ENCODE measurements around the gene BCOR. TPM values are rescaled to one million over a fixed set of nuclear protein-coding genes. Genes with fewer than 3 reads are reported as not detected.

The BCOR gene
- total RNA-seq (2011; cell fraction: chromatin; rRNA removed; ENCODE audit: low replicate concordance) = 128 and 140 TPM in 2 replicates
- 71.6 and 74.4 TPM in 2 replicates for total RNA-seq (2011; cell fraction: nucleolus; rRNA removed)
- 97.0 and 135 TPM in 2 replicates for total RNA-seq (2011; cell fraction: nucleoplasm; rRNA removed)
- total RNA-seq (2014; rRNA removed) = 73.7 and 76.0 TPM in 2 replicates
- 37.6 and 37.9 TPM in 2 replicates for total RNA-seq (2014; rRNA removed; fragmentation: Illumina TruSeq; extraction: Trizol)
- 33.0 and 36.6 TPM in 2 replicates for total RNA-seq (2015; rRNA removed; fragmentation: Illumina TruSeq; extraction: Trizol)
- 98.3 and 113 TPM in 2 replicates for total RNA-seq (2021)
- 27.5 and 28.1 TPM in 2 replicates for polyA plus RNA-seq (2011; rRNA removed)
- polyA plus RNA-seq (2011; cell fraction: cytosol; rRNA removed) = 30.1 and 38.0 TPM in 2 replicates
- 64.0 and 93.7 TPM in 2 replicates for polyA plus RNA-seq (2011; cell fraction: nucleus; rRNA removed)
- polyA plus RNA-seq (2012) = 72.8 and 76.1 TPM in 2 replicates
- 88.1 and 98.5 TPM in 2 replicates for polyA plus RNA-seq (2014; fragmentation: Illumina TruSeq; extraction: Trizol)
- polyA plus RNA-seq (2014; fragmentation: Nextera tagmentation; extraction: Ambion mirVana) = 10 to 100 TPM; 32.0 to 37.4 TPM
- polyA plus RNA-seq (2014; rRNA removed) = 44.4 and 64.6 TPM in 2 replicates
- 40.5 and 49.5 TPM in 2 replicates for polyA minus RNA-seq (2011; rRNA and poly(A)+ RNA removed)
- polyA minus RNA-seq (2011; cell fraction: cytosol; rRNA and poly(A)+ RNA removed) = 105 and 120 TPM in 2 replicates
- polyA minus RNA-seq (2011; cell fraction: nucleus; rRNA and poly(A)+ RNA removed) = 36.9 and 50.0 TPM in 2 replicates
- percentile 90 among the genes with signal in this experiment for Bru-seq, nascent RNA
- BruChase-seq, experiment 1, labeled RNA remaining after a 2-hour chase = percentile 80 among the genes with signal in this experiment
- BruChase-seq, experiment 2, labeled RNA remaining after a 6-hour chase = percentile 83 among the genes with signal in this experiment
- long read RNA-seq, experiment 1, partial matches to known transcripts = 365 of 460 reads
- long read RNA-seq, experiment 1, other reads (novel, unspliced or antisense) = 95 of 460 reads
- long read RNA-seq, experiment 2, full-length matches to known transcripts = 6 of 33 reads
- long read RNA-seq, experiment 2, partial matches to known transcripts = 6 of 33 reads
- long read RNA-seq, experiment 2, other reads (novel, unspliced or antisense) = 21 of 33 reads
- long read RNA-seq, experiment 3, partial matches to known transcripts = 11 of 16 reads
- long read RNA-seq, experiment 3, other reads (novel, unspliced or antisense) = 5 of 16 reads

GRCh38 chrX:40097504-40098263 lies at the start of gene BCOR:
BCOR (minus strand) TSS chrX:40097958; CDS start chrX:40077929, 20,029 bp downstream.
- 0% methylated on average over 8 of the region's 98 CpGs for WGBS (ENCODE audit: insufficient coverage, low coverage, missing lambda C conversion rate)
- ATAC-seq (peak; percentile 27), FAIRE-seq (no peak), DNase-seq (ENCODE audit: extremely low read depth in 1 of 4, low spot score in 3 of 4) (peak; percentile 58 to 89 (median 72))
- H3K27ac ChIP-seq (ENCODE audit: extremely low read depth, low read depth, low read length) = peak within 1 kb of the TSS; percentile 92
- in situ Hi-C loops (cut with MboI) (no loop called here), intact Hi-C loops (cut with micrococcal nuclease) (loop anchor here (2.0 to 10.0 kb wide), 2 partner anchors 71 to 83 kb away; no protein-coding TSS in a partner anchor)
- H3K79me2 ChIP-seq (ENCODE audit: control insufficient read depth, insufficient read depth, low read length) = peaks cover 95% of the 10 kb centered on the region
- ChIA-PET CTCF (ENCODE audit: low intra/inter-chr PET ratio) (no interaction called here), POLR2A (interaction anchor here (0.5 to 3.4 kb wide), 22 partner anchors 8 to 609 kb away, joined by 3 to 16 read pairs (median 3); no protein-coding TSS in a partner anchor)
- H2AFZ ChIP-seq (ENCODE audit: low read depth, low read length) = no peak within 1 kb of the TSS
- peak within 1 kb of the TSS; percentile 80 for H3K4me2 ChIP-seq (ENCODE audit: insufficient read depth, low read length)
- no TSS peak for BruUV-seq (replicated peaks)
- H3K9ac ChIP-seq (ENCODE audit: insufficient read depth in 1 of 2, low read depth in 2 of 2, low read length in 2 of 2) = peak within 1 kb of the TSS; percentile 91 to 97
- peaks cover 14% of the 10 kb centered on the region for H3K36me3 ChIP-seq (ENCODE audit: control insufficient read depth, insufficient read depth, low read length)
- peaks cover 39 to 71% of the 10 kb centered on the region in 2 experiments for H3K4me1 ChIP-seq (replicated peaks in 1 of 2; ENCODE audit: control insufficient read depth in 2 of 2, insufficient read depth in 2 of 2, low read length in 2 of 2)
- no peaks in the 10 kb centered on the region for H3K9me1 ChIP-seq (ENCODE audit: control insufficient read depth, insufficient read depth, low read length)
- peaks cover 34% of the 10 kb centered on the region for H4K20me1 ChIP-seq (replicated peaks; ENCODE audit: control insufficient read depth, insufficient read depth, low read length)
- H3K4me3 ChIP-seq = peak within 1 kb of the TSS; percentile 70
- H3K27me3 ChIP-seq (ENCODE audit: control insufficient read depth in 2 of 2, insufficient read depth in 2 of 2, low read length in 2 of 2) = no peaks in the 10 kb centered on the region
- no peaks in the 10 kb centered on the region for H3K9me3 ChIP-seq (replicated peaks; ENCODE audit: control insufficient read depth, insufficient read depth, low read depth, low read length)
- TF ChIP-seq ZBTB9 (CRISPR knock-in tag; IDR thresholded peaks at IDR 0.05) (no peak), LCOR (CRISPR knock-in tag; IDR thresholded peaks at IDR 0.05) (no peak), RHOXF2B (CRISPR knock-in tag; conservative IDR thresholded peaks at IDR 0.05) (no peak), PHTF2 (CRISPR knock-in tag; IDR thresholded peaks at IDR 0.05) (no peak), HMGN3 (IDR thresholded peaks at IDR 0.05; ENCODE audit: borderline replicate concordance, extremely low read depth, insufficient read length, low read depth, low read length) (peak; percentile 48), KDM5B (IDR thresholded peaks at IDR 0.05; ENCODE audit: insufficient replicate concordance, low read depth, low read length) (peak; percentile 88), ZBTB5 (IDR thresholded peaks at IDR 0.05) (no peak), ZBTB8A (IDR thresholded peaks at IDR 0.05; ENCODE audit: partially characterized antibody) (no peak), CHAMP1 (IDR thresholded peaks at IDR 0.05) (no peak), RFX7 (CRISPR knock-in tag; IDR thresholded peaks at IDR 0.05) (no peak)
